ENCODE results near the gene TBC1D5.
A peak's percentile ranks its signal among the peaks of the same experiment; 100 is the strongest.

Gene TBC1D5

DNA sequence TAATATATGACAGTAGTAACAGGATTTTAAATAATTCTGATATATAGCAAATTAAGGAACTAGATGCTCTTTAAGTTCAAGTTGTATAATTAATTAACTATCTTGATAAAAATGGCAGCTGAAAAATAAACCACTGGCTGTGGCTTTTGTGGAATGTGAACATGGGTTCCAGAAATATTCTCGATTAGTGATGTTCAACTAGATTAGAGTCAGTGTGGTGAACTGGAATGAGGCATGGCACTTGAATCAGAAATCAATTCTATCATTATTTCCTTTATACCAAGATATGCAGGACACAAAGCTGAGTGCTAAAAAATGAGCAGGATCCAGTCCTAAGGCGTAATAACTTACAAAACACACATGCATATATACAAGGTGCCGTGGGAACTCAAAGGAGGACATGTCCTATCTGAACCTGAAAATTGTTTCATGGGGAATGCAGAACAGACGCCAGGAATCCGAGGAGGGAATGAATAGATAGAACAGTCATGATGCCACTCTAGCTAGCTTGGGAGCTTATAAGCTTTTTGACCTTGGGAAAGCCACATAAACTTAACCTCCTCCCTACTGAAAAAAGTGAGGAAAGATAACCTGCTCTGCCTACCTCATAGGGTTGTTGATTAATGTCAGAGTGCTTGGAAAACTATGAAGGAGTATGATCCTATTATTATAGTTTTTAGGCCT is 455.3 kb downstream of the TBC1D5 start:
- DNase-seq: no peak

DNA sequence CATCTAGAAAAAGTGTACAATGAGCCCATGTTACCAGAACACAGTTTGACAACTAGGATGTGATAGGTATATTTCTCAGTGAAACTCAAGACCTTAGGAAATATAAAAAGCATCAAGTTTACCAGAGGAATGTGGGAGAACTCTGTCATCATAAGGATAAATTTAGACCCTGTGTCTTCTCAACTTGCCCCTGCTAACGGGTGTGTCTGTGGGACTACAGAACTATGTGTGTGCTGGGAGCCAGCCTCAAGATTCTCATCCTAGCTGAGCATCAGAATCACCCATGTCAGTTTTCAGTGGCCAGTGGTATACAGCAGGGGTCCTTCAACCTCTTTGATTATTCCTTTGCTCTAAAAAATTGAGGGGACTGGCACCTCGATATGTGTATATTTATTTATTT is 464.4 kb downstream of the TBC1D5 start:
- peak; percentile 3 for DNase-seq

DNA sequence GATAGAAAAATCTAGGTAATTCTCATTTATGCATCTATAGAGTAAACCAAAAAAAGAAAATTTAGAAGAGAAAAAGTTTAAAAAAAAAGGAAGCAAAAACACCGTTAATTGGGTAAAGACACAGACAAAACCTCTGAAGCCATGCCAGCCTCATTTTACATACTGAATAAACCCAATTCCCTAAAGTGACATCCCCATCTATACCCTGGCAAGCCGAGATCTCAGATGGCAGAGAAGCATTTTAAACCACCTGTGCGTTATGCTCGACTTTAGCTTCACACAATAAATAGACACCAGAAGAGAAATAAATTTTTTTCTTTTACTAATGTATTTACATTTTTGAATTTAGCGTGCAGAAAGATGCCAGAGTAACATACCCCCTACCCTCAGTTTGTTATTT is 475.6 kb downstream of the TBC1D5 start:
- no peak for DNase-seq

DNA sequence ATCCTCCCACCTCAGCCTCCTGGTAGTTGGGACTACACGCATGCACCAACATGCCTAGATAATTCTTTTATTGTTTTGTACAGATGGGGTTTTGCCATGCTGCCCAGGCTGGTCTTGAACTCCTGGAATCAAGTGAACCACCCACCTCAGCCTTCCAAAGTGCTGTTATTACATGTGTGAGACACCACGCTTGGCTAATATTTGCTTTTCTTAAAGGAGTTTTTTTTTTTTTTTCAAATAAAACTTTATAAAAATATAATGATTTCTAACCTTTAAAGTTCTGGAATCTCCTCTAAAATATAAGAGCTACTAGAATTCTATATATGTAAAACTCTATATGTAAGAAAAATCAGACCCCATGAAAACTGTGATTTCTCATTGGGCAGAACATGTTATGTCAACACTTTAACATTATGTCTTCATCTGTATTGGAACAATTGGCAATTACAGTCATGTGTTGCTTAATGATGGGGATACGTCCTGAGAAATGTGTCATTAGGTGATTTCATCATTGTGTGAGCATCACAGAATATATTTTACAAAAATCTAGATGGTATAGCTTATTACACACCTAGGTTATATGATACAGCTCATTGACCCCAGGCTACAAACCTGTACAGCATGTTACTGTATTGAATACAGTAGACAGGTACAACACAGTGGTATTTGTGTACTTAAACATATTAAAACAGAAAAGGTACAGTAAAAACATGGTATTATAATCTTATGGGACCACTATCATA is 480.6 kb downstream of the TBC1D5 start:
- no peak for DNase-seq

DNA sequence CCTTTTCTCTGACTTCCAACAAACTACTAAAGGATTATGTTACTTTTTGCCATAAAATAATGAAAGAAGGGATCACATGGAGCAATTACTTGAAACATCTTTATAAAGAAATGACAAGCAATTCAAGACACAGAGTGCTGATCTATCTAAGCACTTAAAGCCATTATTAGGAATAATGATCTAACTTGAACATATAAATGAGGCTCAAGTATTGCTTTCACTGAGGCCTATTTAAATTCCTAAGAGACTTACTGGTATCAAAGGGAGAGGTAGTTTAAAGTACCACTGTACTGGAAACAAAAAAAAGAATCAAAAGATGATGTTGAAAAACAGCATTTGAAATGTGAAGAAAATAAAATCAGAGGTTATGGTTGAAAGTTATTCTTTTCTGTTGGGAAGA is 482.2 kb downstream of the TBC1D5 start:
- DNase-seq: no peak

DNA sequence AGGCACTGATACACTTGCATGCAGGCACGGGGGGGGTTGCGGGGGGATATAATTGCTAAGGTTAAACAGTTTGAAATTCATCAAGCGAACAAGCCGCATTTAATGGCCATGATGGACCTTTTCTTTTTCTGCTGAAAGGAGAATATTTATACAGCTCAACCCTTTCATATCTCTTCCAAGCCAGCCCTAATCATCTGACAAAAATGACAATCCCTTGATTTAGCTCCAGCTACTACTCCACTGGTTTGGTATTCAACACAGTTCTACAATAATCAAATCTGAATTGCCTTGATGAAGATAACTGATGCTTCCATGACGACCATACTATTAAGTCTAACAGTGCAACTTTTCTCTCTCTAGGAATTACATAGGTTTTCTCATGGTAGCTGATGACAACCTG is 482.7 kb downstream of the TBC1D5 start:
- DNase-seq: no peak

DNA sequence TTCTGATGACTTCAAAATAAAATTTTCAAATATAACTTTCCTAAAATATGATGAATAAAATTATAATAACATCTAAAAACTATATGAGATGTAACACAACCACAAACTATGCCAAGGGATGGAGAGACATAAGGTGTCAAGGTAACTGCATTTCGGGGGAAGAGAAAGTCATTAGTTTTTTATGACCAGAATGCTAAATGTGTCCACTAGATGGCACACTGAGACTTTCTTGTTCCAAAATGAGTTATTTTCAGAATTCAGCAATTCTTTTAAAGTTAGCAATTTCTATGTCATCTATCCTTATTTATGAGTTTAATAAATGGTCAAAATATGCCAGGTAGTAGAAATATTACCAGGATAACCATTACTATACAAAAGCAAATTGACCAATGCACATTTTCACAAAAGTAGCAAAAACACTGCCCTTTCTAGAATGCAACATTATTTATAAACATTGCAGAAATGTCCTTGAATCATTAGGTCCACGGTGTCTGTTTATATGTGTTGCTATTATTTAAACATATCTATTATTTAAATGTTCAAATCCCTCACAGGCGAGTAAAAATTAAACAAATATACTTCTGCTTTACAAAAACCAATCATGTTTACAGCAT is 483.5 kb downstream of the TBC1D5 start:
- DNase-seq: peak; percentile 38

DNA sequence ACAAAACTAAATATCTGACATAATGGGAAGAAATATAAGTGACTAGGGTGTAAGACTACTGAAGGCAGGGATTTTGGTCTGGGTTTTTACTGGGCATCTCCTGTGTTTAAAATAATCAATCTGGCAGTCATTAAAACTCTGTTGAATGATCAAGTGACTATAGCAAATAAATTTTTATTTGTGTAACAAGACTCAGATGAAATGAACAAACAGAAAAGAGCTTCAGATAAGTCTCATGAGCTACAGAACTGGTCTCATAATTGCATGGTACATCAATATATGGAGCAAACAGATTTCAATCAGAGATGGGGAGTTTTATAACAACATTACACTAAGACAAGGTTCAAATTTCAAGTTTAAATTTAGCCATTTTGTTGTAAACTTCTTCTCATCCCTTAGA is 485.2 kb downstream of the TBC1D5 start:
- DNase-seq: no peak

DNA sequence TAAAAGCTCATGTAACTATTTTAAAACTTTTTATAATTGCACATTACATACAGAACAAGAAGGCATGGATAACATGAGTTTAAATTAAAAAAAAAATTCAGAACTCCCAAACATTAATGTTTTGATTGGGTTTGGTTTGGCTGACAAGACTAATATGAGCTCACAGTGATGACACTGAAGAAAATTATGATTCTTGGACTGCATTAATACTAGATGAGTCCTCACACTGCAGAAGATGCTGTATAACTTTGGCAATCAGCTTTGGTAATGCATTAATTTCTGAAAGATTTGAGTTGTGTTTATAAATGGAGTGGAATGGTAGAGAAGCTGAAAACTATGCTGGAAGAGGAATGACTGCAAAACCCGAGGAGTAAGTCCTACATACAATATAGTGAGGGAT is 498.8 kb downstream of the TBC1D5 start:
- peak; percentile 44 for DNase-seq

DNA sequence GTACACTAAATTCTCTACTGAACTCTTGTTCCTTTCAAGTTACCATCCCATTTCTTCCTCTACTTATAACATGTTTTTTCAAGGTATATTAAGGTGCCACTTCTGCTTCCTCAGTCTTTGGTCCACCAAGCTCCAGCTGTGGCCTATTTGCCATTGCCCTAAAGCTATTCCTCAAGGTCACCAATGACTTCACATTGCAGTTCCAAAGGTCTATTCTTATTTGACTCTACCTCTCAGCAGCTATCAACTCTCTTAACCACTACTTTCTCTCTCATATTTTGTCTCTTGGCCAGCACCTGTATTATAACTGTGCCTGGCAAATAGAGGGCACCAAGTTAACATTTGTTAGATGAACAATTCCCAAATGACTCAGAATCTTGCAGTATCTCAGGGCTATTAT is 503.0 kb downstream of the TBC1D5 start:
- no peak for DNase-seq

DNA sequence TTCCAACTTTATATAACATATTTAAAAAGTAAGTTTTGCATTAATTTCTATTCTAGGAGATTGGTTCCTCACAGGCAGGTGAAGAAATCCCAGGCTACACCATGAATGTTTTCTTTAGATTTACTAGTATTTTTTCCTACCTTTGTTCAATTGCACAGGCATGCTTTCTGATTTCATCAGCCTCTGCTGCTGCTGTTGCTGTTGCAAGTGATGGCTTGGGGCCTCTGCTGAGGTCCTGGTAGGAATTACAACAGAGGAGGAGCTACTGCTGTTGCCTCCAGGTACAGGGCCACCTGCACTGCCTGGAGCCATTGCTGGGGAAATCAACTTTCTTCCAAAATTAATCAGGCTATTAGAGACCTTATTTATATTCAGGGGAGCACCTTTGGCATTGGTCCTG is 504.4 kb downstream of the TBC1D5 start:
- DNase-seq: no peak

DNA sequence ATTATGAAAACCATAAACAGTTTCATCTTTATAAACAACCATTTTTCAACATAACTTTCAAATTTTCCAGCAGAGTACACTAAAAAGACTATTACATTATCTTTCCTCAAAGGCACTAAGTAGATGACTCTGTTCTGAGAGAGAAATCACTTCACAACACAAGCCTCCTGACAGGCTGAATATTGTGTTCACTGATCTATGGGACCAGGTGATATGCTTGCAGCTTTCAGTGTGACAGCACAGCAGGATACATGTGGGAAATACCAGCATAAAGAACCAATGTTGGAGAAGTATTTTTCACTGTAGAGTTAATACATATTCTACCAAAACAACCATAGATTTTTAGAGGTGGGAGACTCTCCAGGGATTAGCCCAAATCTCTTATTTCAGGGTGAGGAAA is 507.1 kb downstream of the TBC1D5 start:
- no peak for DNase-seq

DNA sequence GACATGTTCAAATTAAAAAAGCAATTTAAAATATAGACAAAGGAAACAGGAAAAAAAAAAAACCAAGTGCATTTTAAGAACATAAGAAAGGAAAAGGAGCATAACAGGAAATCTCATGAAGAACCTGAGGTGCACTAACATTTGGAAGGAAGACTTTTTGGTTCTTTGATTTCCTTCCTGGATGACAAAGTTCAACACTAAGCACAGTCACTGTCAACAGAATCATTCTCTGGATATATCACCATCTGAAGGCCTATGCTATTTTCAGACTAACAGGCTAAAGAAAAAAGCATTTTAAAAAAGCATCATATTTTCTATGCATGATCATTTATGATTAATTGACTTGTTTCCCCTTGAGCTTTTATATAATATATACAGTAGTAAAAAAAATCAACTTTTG is 508.0 kb downstream of the TBC1D5 start:
- no peak for DNase-seq

DNA sequence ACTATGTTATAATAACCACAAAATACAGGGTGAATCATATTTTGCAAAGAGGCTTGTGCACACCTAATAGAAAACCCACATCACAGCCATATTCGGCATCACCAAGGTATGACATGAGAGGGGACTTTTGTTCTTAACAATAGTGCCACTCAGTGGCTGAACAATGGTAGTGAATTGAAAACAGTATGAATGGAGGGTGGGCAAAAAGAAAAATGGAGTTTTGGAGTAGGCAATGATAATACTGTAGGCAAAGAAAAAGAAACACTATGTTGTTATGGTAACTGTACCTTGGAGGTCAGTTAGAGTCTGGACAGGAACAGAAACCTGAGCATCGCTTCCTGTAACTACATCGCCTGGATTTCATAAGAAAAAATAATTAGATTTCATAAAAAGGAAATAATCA is 509.0 kb downstream of the TBC1D5 start:
- DNase-seq: peak; percentile 72

DNA sequence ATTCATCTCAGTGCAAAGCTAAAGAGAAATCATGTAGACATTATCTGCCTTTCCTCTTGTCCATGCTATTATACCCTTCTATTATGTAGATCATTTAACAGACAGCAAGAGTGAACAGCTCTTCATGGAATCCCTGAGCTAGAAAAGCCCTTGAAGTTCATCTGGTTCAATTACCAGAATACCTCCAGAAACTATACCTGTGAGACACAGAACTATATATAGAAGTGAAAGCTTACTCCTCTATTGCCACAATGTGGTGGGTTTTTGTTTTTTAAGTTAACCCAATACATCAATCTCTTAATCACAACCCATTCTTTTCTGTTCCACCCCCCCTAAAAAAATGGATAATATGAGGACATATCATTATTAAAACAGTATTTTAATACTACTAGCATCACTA is 510.0 kb downstream of the TBC1D5 start:
- DNase-seq: no peak

DNA sequence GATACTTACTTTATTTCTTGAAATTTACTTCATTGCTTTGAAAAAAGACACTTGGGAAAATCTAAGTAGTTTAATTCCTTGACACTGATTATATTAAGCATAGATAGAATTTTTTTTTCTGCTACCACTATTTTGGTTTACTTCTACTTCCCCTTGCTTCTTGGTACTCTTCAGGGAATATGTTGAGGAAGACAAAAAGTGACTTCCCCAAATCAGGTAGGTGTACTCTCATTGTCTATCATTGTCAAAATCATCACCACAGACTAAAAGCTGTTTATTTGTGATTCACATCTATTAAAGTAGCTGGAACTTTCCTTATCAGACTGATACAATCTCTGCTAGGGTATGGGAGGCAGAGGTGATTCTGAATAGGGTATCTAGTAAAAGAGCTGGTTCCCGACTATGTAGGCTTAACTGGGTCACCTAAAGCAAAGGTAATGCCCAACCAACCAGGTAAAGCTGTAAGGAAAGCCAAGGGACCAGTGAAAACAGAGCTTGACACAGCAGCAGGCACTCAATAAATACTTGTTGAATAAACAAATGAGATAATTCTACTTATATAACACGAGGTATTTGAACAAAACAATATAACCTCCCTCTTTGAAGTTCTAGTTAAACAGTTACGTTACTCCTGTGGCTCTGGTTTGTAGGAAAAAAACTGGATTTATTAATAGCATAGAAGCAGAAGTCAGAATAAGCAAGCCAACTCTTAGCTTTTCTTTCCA is 510.7 kb downstream of the TBC1D5 start:
- DNase-seq: no peak

DNA sequence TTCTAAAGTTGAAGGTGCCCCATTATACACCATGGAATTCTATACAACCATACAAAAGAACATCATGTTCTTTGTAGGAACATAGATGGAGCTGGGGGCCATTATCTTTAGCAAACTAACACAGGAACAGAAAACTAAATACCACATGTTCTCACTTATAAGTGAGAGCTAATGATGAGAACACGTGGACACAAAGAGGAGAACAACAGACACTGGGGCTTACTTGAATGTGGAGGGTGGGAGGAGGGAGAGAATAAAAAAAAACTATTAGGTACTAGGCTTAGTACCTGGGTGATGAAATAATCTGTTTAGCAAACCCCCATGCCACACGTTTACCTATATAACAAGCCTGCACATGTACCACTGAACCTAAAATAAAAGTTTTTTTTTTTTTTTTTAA is 515.0 kb downstream of the TBC1D5 start:
- no peak for DNase-seq

DNA sequence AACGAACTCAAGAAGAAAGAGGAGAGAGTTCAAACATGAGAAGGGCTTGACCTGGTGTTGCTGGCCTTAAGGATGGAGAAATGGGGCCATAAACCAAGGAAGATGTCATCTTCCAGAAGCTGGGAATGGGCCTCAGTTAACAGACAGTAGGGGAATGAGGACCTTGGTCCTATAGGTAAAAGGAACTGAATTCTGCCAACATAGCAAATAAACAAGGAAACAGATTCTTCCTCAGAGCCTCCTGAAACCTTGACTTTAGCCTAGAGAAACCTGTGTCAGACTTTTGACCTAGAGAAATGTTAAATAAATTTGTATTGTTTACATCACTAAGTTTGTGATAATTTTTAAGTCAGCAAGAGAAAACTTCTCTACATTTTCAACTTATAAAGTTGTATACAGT is 520.9 kb downstream of the TBC1D5 start:
- no peak for DNase-seq

DNA sequence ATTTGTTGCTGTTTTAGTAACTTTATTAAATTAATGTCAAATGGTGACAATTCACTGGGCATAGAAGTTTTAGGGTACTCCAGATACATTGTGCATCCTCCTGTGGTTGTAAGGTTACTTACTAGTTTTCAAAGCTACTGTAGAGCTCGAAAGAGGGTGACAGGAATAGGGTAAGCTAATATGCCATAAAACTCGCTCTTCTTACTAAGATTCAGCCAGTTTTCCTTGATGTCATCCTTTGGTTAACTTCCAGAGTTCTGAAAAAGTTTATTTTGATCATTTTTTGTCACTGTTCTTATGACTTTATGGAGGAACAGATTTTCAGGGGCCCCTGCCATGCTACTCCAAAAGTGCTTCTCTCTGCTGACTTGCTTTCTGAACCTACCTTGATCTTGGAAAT is 522.8 kb downstream of the TBC1D5 start:
- no peak for DNase-seq

DNA sequence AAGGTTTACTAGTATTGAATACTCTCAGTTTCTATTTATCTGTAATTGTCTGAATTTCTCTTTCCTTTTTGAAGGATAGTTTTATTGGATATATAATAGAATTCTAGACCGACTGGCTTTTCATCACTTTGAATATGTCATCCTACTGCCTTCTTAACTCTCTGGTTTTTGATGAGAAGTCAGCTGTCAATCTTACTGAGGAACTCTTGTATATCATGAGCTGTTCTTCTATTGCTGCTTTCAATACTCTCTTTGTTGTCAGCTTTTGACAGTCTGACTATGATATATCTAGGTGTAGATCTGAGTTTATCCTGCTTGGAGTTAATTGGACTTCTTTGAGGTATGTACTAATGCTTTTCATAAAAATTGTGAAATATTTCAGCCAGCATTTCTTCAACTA is 523.8 kb downstream of the TBC1D5 start:
- no peak for DNase-seq

DNA sequence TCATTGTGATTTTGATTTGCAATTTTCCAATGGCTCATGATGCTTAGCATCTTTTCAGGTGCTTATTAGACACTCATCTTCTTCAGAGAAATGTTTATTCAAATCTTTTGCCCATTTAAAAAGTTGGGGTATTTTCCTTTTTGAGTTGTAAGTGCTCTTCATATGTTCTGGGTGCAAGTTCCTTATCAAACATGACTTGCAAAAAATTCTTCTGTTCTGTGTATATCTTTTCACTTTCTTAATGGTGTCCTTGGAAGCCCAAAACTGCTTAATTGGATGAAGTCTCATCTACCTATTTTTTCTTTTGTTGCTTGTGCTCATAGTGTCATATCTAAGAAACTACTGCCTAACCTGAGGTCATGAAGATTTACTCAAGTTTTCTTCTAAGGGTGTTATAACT is 524.8 kb downstream of the TBC1D5 start:
- no peak for DNase-seq

DNA sequence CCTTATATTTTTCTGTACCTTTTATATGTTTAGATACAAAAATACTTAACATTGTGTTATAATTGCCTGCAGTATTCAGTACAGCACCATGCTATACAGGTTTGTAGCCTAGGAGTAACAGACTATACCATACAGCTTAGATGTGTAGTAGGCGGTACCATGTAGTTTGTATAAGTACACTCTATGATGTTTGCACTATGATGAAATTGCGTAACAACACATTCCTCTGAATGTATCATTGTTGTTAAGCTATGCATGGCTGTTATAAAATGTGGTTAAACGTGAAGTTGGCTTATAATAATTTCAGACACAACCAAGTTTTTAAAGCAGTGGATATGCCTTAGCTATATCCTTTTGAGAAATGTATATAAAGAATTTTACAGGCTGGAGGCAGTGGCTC is 529.3 kb downstream of the TBC1D5 start:
- DNase-seq: peak; percentile 68

DNA sequence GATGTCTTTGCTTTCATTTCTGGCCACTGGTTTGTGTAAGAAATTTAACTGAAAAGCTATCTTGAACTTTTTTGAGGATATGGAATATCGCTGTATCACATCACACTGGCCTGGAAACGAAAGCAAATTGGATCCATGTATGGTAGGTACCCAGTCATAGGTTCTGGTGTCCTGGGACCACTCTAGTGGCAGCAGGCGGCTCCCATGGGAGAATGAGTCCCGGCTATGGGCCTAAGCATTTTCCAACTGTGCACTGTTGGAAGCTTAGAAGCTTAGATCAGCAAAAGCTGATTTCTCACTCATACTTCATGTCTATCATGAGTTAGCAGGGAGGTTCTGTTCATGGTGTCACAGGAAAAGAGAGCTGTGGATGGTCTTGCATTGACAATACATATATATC is 534.5 kb downstream of the TBC1D5 start:
- no peak for DNase-seq

DNA sequence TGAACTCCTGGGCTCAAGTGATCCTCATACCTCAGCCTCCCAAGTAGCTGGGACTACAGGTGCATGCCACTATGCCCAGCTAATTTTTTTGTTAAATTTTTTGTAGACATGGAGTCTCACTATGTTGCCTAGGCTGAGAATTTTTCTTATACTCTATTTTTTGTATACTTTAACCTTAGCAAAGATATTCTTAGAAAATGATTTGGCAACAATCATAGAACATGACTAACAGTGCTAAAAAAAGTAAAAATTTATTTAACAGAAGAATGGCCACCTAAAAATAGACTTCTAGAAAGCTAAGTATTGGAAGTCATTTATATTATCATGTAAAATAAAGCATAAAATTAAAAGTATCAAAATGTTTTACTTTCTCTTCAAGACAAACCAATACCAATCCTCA is 535.4 kb downstream of the TBC1D5 start:
- peak; percentile 24 for DNase-seq

Data from fibroblast of skin of back (primary cell).